HL-60 (cell line): ENCODE data around the gene ENG.

ENCODE experiments used
- CTCF ChIP-seq: IDR thresholded peaks from one replicate; pipeline ENCODE4 v1.5.1; 2011; ENCODE audit warnings: low read length, control low read depth, inconsistent platforms; ENCODE audit not compliant: insufficient read depth
- REST ChIP-seq: IDR thresholded peaks from 2 replicates; pipeline ENCODE4 v1.6.1; 2012; ENCODE audit warnings: low read depth; ENCODE audit not compliant: insufficient replicate concordance

DNA sequence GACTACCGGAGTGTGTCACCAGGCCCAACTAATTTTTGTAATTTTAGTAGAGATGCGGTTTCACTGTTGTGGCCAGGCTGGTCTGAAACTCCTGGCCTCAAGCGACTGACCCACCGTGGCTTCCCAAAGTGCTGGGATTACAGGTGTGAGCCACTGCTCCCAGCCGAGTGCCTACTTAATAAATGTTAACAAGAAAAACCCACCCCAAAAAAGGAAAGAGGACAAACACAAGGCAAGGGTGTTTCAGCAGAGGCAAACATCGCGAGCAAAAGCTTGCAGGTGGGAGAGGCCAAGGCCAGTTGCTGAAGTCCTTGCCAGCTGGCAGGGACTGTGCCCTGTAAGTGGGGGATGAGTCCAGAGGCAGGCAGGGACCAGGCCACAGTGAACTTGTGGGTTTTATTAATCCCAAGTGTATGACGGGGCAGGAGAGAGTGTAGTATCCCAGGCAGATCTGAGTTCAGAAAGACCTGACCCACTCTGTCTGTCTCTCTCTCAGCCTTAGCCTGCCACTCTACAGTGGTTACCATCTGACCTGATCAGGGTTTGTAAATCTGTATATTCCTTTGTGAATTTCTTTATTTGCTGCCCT lies 58.1 kb downstream of the ENG start:
- TF ChIP-seq CTCF (no peak), REST (no peak)
